ENCODE data around the gene ANO3. TPM values are rescaled to one million over a fixed set of nuclear protein-coding genes. Genes with fewer than 3 reads are reported as not detected.

ANO3 gene
- total RNA-seq, 1 donor, result 5.9 TPM

DNA sequence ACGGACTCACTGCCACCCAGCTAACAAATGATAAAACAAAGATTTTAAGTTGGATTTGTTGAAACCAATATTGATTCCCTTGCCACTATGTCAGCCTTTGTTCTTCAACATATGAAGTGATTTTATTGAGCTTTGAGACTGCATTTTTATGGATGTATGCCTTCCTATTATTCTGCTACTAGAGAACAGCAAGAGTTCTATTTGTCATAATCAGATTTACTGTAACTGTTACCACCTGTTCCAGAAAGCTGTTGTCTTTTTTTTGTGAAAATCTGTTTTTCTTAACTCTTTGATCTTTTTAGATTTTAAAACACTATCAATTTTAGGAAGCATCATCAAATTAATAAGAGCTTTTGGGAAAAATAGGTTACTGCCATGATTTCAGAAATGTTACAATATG is 125.7 kb downstream of the ANO3 start:
- TF ChIP-seq, protein P1, sequence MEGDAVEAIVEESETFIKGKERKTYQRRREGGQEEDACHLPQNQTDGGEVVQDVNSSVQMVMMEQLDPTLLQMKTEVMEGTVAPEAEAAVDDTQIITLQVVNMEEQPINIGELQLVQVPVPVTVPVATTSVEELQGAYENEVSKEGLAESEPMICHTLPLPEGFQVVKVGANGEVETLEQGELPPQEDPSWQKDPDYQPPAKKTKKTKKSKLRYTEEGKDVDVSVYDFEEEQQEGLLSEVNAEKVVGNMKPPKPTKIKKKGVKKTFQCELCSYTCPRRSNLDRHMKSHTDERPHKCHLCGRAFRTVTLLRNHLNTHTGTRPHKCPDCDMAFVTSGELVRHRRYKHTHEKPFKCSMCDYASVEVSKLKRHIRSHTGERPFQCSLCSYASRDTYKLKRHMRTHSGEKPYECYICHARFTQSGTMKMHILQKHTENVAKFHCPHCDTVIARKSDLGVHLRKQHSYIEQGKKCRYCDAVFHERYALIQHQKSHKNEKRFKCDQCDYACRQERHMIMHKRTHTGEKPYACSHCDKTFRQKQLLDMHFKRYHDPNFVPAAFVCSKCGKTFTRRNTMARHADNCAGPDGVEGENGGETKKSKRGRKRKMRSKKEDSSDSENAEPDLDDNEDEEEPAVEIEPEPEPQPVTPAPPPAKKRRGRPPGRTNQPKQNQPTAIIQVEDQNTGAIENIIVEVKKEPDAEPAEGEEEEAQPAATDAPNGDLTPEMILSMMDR (IDR thresholded peaks at IDR 0.05; ENCODE audit: insufficient read depth, low read length), result no peak
- DNase-seq (ENCODE audit: low read depth), result no peak
- H3K4me3 ChIP-seq (ENCODE audit: low read depth, low read length), result no peak overlapping the region

DNA sequence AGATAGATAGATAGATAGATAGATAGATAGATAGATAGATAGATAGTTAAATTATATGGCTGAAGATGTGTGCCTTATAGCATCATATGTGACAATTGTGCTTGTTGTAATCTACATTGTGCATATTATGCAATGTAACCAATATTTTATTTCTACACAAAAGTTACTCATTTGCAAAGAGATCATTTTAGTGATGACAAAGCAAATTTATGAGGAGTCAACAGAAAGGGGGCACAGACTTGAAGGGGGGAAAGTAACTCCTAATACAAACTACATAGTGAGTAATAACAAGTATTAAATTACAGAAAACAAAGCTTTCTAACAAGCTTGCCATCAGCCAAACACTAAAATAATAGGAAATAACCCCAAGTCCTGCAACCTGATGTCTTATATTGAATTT is 133.3 kb downstream of the ANO3 start:
- no peak for DNase-seq (ENCODE audit: low read depth)
- H3K4me3 ChIP-seq (ENCODE audit: low read depth, low read length), result no peak overlapping the region
- TF ChIP-seq, protein P1 (IDR thresholded peaks at IDR 0.05; ENCODE audit: insufficient read depth, low read length), result no peak

DNA sequence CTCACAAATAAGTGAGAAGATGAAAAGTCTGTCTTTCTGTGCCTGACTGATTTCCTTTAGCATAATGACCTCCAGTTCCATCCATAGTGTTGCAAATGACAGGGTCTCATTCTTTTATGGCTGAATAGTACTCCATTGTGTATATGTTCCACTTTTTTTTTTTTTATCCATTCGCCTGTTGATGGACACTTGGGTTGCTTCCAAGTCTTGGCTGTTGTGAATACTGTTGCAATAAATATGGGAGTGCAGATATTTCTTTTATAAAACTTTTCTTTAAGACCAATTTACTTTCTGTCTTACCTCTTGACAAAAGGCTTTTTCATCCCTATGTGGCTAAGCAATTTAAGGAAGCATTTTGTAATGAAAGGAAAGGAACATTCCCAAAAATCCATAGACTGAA is 135.6 kb downstream of the ANO3 start:
- DNase-seq (ENCODE audit: low read depth), result no peak
- TF ChIP-seq, protein P1 (IDR thresholded peaks at IDR 0.05; ENCODE audit: insufficient read depth, low read length), result no peak
- no peak overlapping the region for H3K4me3 ChIP-seq (ENCODE audit: low read depth, low read length)

DNA sequence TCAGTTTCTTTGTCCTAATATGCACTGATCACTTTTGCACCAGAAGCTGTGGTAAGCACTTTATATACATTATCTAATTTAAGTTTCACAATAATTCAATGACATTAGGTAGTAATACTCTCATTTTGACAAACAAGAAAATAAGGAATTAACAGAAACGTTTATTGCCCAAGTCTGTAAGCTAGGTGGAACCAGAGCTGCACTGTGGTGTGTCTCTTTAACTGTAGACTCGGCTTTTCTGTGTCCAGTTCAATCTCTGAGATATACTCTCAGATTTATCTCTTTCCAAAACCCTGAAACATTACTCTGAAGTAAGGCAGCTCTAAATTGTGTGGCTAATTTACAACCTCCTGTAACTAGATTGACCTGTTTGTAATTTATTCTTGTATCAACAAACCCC is 139.1 kb downstream of the ANO3 start:
- no peak for DNase-seq (ENCODE audit: low read depth)
- TF ChIP-seq, protein P1 (IDR thresholded peaks at IDR 0.05; ENCODE audit: insufficient read depth, low read length), result no peak
- no peak overlapping the region for H3K4me3 ChIP-seq (ENCODE audit: low read depth, low read length)

DNA sequence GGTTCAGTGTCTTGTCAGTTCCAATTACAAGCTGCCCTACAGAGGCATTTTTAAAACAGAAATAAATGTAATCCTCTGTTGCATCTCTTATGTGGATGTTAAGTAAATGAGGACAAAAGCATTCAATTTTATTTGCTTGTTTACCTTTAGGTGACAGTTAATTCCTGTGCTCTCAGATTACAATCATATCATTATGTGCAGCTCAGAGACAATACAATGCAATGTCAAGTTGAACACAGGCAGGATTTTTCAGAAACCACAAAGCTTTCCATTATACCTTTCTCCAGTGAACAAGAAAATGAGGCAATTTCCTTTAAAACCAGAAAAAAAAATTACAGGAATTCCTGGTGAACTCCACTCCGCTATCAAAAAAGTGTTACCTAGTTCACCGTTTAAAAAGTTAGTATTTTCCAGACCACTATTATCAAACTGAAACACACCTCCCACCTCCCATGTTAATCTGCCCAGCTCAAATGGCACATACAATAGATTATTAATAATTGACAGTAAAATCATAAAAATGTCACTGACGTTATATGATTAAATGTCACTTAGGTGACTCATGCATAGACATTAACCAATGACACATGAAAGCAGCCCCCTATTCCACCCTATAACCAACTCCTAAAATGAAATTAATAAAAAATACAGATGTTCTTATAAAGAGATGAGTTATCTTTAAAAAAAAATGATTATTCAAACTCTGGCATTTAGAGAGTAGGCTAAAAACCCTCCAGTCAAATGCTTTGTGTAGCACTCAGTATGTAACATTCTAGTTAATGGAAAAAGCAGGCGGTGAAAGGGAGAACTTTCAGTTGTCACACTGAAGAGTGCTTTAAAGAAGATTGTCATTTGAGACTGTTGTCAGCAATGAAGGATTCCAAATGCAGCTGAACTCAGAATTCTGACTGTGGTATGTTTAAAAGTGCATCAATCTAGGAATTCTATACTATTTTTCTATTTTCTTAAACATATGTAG is 141.6 kb downstream of the ANO3 start:
- DNase-seq (ENCODE audit: low read depth), result no peak
- TF ChIP-seq, protein P1 (IDR thresholded peaks at IDR 0.05; ENCODE audit: insufficient read depth, low read length), result no peak
- H3K4me3 ChIP-seq (ENCODE audit: low read depth, low read length), result no peak overlapping the region

DNA sequence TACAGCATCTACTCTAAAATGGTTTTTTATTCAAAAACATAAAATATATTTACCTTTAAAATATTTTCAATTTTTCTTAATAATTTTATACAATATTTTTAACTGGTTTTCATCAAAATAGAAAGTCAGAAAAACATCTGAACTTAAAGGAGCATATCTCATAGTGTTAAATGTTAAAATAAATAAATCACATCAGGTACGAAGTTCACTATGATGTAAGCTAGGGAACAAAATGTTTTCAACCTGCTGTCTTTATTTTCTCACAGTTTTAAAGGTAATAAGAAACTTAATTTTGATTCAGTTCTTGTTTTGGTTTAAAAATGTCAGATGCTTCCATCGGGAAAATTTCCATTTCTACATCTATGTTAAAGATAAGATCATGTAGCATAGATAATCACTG is 142.5 kb downstream of the ANO3 start:
- DNase-seq (ENCODE audit: low read depth), result no peak
- H3K4me3 ChIP-seq (ENCODE audit: low read depth, low read length), result no peak overlapping the region
- TF ChIP-seq, protein P1 (IDR thresholded peaks at IDR 0.05; ENCODE audit: insufficient read depth, low read length), result no peak

All from fibroblast of the aortic adventitia (primary cell).